Central memory CD4-positive, alpha-beta T cell (primary cell): ENCODE results near the gene APOD.
"Not testable (repeated sequence)": the region's sequence is repeated elsewhere in the genome, so short reads cannot be mapped to it uniquely, and the experiment has no call there.

Source experiments
- DNase-seq: peaks from one replicate; pipeline ENCODE4 v3.0.0; 2022
- total RNA-seq, 3 experiments: gene quantifications; one replicate each; lab custom pipeline; 2026; lab: John Stamatoyannopoulos, UW

APOD gene
- 0 reads per million in 3 experiments for total RNA-seq

GRCh38 chr3:195583831-195584542 lies at the start of gene APOD:
TSS of gene APOD (minus strand) at chr3:195583940. CDS start at chr3:195579461, 4,479 bp downstream.
- DNase-seq = no peak

DNA sequence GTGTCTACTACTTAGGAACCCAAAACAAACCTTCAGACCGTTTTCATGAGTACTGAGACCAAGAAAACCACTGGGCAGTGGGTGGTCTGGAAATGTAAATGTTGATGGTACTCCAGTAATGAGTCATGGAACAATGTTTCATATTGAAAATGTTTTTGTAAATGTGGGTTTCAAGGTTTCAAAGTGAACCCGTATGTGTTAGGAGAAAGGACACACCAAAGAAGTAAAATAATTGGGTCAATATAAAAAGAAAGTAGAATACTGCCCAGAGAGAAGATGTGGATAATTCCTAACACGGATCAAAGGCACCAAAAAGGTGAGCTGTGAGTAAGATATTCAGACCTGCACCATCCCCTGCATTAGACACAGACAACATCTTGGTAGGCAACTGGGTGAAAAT lies 49.6 kb upstream of the APOD start:
- not testable (repeated sequence) for DNase-seq

DNA sequence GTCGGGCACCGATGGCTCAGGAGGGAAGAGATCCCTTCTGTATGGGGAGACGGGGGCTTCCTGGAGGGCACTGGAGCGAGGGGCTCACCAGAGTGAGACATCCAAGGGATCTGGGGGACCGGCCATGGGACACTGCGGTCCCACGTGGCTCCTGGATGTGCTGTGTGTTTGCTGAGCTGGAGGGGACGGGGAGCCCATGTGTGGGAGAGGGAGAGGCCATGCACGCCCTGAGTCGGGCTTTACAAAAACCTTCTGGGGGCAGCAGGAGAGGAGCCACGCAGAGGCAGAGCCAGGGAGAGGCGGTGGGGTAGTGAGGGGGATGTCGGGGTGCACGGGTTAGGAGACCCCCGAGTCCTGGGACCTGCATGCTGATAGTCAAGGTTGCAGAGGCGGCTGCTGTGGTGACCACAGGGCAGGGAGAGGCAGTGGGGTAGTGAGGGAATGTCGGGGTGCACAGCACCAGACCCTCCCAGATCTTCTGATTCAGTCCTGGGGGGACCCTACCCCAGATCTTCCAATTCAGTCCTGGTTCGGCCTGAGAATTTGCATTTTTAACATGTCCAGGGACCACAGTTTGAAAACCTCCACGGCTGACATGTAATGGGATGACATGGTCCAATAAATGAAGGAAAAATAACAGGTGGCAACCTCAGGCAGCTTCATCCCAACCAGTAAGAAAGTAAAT lies 48.9 kb upstream of the APOD start:
- DNase-seq = not testable (repeated sequence)

GRCh38 chr3:195632046-195632445 lies 48.3 kb upstream of the APOD start:
- DNase-seq = not testable (repeated sequence)

DNA sequence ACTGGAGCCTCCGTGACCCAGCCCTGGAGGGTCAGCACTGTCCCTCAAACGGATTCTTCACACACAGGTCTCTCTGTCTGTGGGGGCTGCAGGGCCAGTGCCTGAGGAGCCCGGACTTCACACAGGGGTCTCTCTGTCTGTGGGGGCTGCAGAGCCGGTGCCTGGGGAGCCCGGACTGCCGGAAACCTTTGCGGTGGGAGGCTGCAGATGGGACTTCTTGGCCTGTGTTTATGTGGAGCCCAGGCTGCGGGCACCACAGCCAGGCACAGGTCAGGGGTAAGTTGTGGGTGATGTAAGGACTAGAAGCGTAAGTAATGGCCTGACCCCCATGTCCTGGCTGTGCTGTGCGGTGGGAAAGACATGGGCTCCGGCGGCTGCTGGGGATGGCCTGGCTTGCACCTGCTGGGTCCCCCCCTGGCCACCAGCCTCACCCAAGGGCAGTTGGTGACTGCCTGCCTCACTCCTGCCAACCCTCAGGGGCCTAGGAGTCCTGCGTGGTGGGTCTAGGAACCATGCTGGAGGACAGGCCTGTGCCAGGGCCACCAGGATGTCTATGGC lies 47.3 kb upstream of the APOD start:
- DNase-seq = not testable (repeated sequence)

GRCh38 chr3:195630086-195630917 lies 46.6 kb upstream of the APOD start:
- DNase-seq = not testable (repeated sequence)

- DNase-seq = not testable (repeated sequence)
These were observed 45.9 kb upstream of the APOD start for GRCh38 chr3:195629682-195630081.

DNA sequence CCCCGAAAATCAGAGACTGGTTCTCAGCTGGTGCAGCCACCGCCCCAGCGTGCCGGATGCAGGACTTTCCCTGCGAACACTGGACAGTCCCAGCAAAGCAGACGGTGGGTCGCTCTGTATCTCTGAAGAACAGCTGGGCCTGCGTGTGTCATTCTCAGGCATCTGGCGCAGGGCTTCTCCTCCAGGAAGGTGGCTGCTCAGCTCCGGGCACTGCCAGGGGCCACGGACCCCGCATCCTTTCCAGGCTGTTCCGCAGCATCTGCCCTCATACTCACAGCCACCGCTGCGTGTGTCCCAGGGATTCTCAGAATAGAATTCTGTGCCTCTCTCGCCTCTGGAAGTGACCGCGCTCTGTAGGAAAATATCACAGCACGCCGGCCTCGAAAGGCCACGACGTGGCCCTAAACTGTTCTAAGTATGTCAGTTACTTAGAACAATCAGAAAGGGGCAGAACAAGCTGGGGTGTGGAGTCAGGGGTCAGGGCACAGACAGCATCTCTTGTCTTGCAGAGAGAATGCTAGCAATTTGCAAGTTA lies 44.7 kb upstream of the APOD start:
- not testable (repeated sequence) for DNase-seq

GRCh38 chr3:195627515-195628385 lies 44.0 kb upstream of the APOD start:
- DNase-seq = not testable (repeated sequence)

DNA sequence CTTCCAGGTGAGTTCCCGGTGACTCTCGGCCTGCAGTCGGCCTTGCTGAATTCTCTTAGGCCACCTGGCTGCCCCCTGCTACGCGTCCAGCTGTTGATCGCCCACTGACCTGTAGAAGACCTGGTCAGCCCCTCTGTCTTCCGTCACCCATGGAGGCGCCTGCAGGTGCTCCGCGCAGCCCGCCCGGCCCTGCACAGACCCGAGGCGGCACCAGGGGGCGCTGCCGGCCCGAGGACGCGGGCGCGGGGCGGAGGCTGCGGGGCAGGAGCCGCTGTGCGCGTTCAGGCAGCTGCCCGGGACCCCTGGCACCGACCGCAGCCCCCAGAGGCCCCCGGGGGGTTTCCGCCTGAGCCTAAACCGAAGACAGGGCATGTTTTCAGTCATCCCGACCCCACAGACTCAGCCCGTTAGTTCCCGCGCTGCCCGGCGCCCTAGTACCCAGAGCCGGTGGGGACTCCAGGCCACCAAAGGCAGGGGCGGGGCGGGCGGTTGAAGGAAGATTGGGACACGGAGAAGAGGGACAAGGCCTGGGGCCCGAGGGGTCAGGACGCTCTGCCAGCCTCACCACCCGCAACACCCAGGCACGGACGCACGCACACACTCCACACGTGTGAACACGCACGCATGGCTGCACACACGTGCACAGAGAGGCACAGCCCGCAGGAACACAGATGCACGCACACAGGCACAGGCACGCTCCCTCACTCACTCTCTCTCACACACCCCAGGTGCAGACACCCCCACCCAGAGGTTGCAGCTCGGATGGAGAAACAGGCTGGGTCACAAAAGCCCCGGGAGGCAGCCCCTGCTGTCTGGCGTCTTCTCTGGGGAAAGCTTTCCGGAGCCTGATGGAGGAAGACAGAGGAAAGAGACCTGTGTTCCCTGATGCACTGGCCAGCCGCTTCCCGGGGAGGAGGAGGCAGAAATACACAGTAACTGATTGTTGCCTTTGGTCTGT lies 41.1 kb upstream of the APOD start:
- peak; percentile 23 for DNase-seq

DNA sequence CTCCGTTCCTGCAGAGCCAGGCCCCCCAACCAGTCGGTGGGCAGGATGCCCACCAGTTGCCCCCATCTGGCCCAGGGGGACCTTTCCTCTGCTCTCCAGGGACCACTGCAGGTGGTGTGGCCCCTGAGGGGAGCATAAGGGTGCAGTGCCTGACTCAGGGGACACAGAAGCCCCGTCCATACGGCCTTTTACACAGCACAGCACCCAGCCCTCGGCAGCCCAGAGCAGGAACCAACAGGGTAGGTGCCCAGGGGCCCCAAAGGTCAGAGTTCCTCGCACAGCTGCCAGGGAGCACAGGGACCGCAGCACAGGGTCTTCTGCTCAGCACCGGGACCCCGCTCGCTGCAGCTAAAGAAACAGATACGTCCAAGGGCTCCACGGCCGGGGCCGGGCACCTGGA lies 40.4 kb upstream of the APOD start:
- not testable (repeated sequence) for DNase-seq

GRCh38 chr3:195623217-195623965 lies 39.7 kb upstream of the APOD start:
- DNase-seq = not testable (repeated sequence)

DNA sequence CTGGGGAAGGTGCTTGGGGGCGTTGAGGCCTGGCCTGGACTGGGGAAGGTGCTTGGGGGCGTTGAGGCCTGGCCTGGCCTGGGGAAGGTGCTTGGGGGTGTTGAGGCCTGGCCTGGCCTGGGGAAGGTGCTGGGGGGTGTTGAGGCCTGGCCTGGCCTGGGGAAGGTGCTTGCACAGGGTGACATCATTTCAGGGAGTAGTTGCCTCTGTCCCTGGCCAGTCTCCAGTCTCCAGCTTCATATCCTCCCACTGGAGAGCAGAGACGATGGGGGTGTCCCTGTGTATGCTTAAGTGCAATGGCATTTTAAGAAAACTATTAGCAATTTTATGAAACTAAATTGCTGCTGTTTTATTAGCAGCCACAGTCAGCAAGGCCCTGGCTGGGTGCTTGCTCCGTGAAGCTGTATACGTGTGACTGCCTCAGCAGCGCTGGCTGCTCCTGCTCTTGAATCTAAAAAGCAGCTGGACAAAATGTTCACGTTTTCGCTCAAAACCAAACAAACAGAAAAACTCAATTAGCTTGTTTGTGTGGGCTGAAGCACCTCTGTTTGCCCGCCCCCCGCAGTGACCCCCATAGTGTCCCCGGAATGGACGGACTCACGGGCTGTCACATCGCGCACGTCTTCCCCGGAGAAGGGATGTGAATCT lies 38.9 kb upstream of the APOD start:
- DNase-seq = not testable (repeated sequence)

GRCh38 chr3:195622012-195622411 lies 38.3 kb upstream of the APOD start:
- DNase-seq = not testable (repeated sequence)

DNA sequence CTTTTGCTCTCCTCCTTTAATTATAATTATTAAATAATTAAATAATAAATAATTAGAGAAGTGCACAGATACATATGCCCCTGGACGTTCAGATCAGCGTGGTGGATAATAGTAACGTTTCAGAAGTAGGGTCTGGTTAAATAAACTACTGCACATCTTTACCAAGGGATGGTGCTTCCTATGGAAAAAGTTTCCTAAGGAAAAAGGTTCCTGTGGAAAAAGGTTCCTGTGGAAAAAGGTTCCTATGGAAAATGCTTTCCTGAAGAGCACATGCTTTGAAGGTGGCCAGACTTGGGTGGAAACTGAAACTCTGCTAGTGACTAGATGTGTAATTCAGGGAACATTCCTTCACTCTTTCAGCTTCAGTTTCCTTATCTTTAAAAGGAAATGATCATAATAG lies 37.4 kb upstream of the APOD start:
- DNase-seq = not testable (repeated sequence)

GRCh38 chr3:195620476-195620875 lies 36.7 kb upstream of the APOD start:
- DNase-seq = not testable (repeated sequence)

DNA sequence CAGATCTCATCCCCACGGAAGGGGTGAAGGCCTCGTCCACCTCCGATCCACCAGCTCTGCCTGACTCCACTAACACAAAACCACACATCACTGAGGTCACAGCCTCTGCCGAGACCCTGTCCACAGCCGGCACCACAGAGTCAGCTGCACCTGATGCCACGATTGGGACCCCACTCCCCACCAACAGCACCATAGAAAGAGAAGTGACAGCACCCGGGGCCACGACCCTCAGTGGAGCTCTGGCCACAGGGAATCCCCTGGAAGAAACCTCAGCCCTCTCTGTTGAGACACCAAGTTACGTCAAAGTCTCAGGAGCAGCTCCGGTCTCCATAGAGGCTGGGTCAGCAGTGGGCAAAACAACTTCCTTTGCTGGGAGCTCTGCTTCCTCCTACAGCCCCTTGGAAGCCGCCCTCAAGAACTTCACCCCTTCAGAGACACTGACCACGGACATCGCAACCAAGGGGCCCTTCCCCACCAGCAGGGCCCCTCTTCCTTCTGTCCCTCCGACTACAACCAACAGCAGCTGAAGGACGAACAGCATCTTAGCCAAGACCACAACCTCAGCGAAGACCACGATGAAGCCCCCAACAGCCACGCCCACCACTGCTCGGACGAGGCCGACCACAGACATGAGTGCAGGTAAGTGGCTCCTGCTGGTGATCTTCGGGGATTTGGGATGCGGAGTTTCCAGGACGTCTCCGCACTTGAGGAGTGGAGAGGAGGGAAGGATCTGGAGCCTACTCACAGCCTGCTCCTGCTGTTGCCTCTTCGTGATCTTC lies 36.0 kb upstream of the APOD start:
- not testable (repeated sequence) for DNase-seq
